Natural killer cell (primary cell): ENCODE measurements around the gene RGS3. TPM values are rescaled to one million over a fixed set of nuclear protein-coding genes. Genes with fewer than 3 reads are reported as not detected.

Experiments
- ATAC-seq, 3 donors: fragments of 150-1000 bp in 2 of 3; fragments of 200-7000 bp in 1 of 3; cut with Tn5 transposase; 1 replicate in 1 of 3; 2 replicates in 2 of 3; pipeline ENCODE4 v1.10.0; 2021; ENCODE audit warnings: mild to moderate bottlenecking in 2 of 3, moderate library complexity in 2 of 3
- DNase-seq, 2 donors: peaks; one replicate each; pipeline versions ENCODE4 v3.0.0 to v3.0.0-alpha.2; 2013 to 2021; ENCODE audit warnings: mixed read lengths in 1 of 2
- H3K27ac ChIP-seq: one replicate; pipeline ENCODE4 v1.5.1; 2013; ENCODE audit warnings: mild to moderate bottlenecking, low read length
- H3K27me3 ChIP-seq: one replicate; pipeline ENCODE4 v1.6.1; 2013; ENCODE audit warnings: low read length; ENCODE audit not compliant: control insufficient read depth, insufficient read depth
- H3K36me3 ChIP-seq: one replicate; pipeline ENCODE4 v1.6.1; 2013; ENCODE audit warnings: low read length; ENCODE audit not compliant: control insufficient read depth, insufficient read depth
- H3K4me1 ChIP-seq: one replicate; pipeline ENCODE4 v1.6.1; 2013; ENCODE audit warnings: low read length; ENCODE audit not compliant: control insufficient read depth, insufficient read depth
- H3K4me3 ChIP-seq: one replicate; pipeline ENCODE4 v1.5.1; 2013; ENCODE audit warnings: low read length
- H3K9me3 ChIP-seq: one replicate; pipeline ENCODE4 v1.6.1; 2013; ENCODE audit warnings: low read length; ENCODE audit not compliant: control insufficient read depth, insufficient read depth
- H3K27ac Mint-ChIP-seq, 2 donors: one replicate each; pipeline ENCODE4 v1.8.0; 2022; ENCODE audit warnings: mild to moderate bottlenecking in 2 of 2, mixed read lengths in 2 of 2, moderate library complexity in 1 of 2
- H3K27me3 Mint-ChIP-seq, 2 donors: one replicate each; pipeline ENCODE4 v1.8.0; 2022; ENCODE audit warnings: low read depth in 2 of 2, mixed read lengths in 2 of 2
- H3K36me3 Mint-ChIP-seq: one replicate; pipeline ENCODE4 v1.8.0; 2022; ENCODE audit warnings: mixed read lengths
- H3K4me1 Mint-ChIP-seq, 2 donors: one replicate each; pipeline ENCODE4 v1.8.0; 2022; ENCODE audit warnings: mixed read lengths in 2 of 2
- H3K4me3 Mint-ChIP-seq: one replicate; pipeline ENCODE4 v1.8.0; 2022; ENCODE audit warnings: mild to moderate bottlenecking, moderate library complexity, mixed read lengths
- H3K9me3 Mint-ChIP-seq, 2 donors: one replicate each; pipeline ENCODE4 v1.8.0; 2022; ENCODE audit warnings: mixed read lengths in 2 of 2
- CTCF ChIP-seq: fragments of 200-600 bp; IDR thresholded peaks from one replicate; pipeline ENCODE4 v1.8.0; 2022; ENCODE audit warnings: antibody characterized with exemption
- whole genome bisulfite sequencing: methylation state at CpG from one replicate; pipeline ENCODE4 v1.1.7; 2013; ENCODE audit warnings: missing lambda C conversion rate; ENCODE audit not compliant: insufficient coverage; 5-methylcytosine and 5-hydroxymethylcytosine counted together
- intact Hi-C: fragments of 100-400 bp; cut with micrococcal nuclease; formaldehyde crosslinking; loops from one replicate; pipeline ENCODE4 v1.14.2; 2022
- total RNA-seq, 4 donors: library from RNA; stranded (reverse); fragments of 120-200 nt in 1 of 4; gene quantifications; one replicate each; pipeline versions ENCODE4 v1.2.3 to v1.2.4, GENCODE V29; 2013 to 2022

Gene RGS3
- total RNA-seq, 3 donors from 2014 or later (not counting 1 experiment from before 2014, with no cell fraction given), result 148 to 269 (median 190) TPM

GRCh38 chr9:113528811-113529210 is 65.3 kb downstream of the RGS3 start:
- Mint-ChIP-seq H3K4me1 (peaks cover 89 to 95% of the 10 kb centered on the region in 2 donors), H3K27me3 (no peaks in the 10 kb centered on the region)
- H3K4me1 ChIP-seq, result peaks cover 90% of the 10 kb centered on the region

GRCh38 chr9:113529336-113530009 is 65.9 kb downstream of the RGS3 start:
- Histone ChIP-seq H3K27ac (no peak overlapping the region), H3K9me3 (no peaks in the 10 kb centered on the region), H3K4me3 (no peak overlapping the region), H3K4me1 (peaks cover 85% of the 10 kb centered on the region), H3K27me3 (no peaks in the 10 kb centered on the region), H3K36me3 (peaks cover 67% of the 10 kb centered on the region)
- ATAC-seq (no peak), DNase-seq (no peak)
- peaks cover 18% of the 10 kb centered on the region for H3K36me3 Mint-ChIP-seq
- peak overlapping the region; percentile 88 to 98 for H3K27ac Mint-ChIP-seq
- no peak for TF ChIP-seq CTCF
- no peaks in the 10 kb centered on the region for H3K27me3 Mint-ChIP-seq
- H3K4me3 Mint-ChIP-seq, result no peak overlapping the region
- H3K9me3 Mint-ChIP-seq, result no peaks in the 10 kb centered on the region
- 86% methylated on average over 7 of the region's 7 CpGs for WGBS
- intact Hi-C loops, result no loop called here
- H3K4me1 Mint-ChIP-seq, result peaks cover 87 to 94% of the 10 kb centered on the region in 2 donors

More at GRCh38 chr9:113528811-113529210, 65.3 kb downstream of the RGS3 start:
- Histone ChIP-seq H3K9me3 (no peaks in the 10 kb centered on the region), H3K36me3 (peaks cover 74% of the 10 kb centered on the region), H3K27ac (no peak overlapping the region), H3K4me3 (no peak overlapping the region), H3K27me3 (no peaks in the 10 kb centered on the region)
- no peak for ATAC-seq
- Mint-ChIP-seq H3K4me3 (peak overlapping the region; percentile 25), H3K27ac (peak overlapping the region; percentile 88 to 98), H3K9me3 (no peaks in the 10 kb centered on the region), H3K36me3 (peaks cover 18% of the 10 kb centered on the region)
- DNase-seq, result no peak
- intact Hi-C loops, result no loop called here
- TF ChIP-seq CTCF, result no peak
- 97% methylated on average over 2 of the region's 2 CpGs for WGBS

- H3K4me1 ChIP-seq, result peaks cover 79% of the 10 kb centered on the region
- H3K36me3 ChIP-seq, result peaks cover 64% of the 10 kb centered on the region
- Mint-ChIP-seq H3K36me3 (peaks cover 18% of the 10 kb centered on the region), H3K4me3 (peak overlapping the region; percentile 40), H3K9me3 (no peaks in the 10 kb centered on the region), H3K4me1 (peaks cover 81 to 87% of the 10 kb centered on the region in 2 donors), H3K27me3 (no peaks in the 10 kb centered on the region), H3K27ac (peak overlapping the region; percentile 88 to 98)
- intact Hi-C loops, result no loop called here
- 89% methylated on average over 4 of the region's 4 CpGs for whole genome bisulfite sequencing
- H3K27ac ChIP-seq, result no peak overlapping the region
- ATAC-seq, result no peak
- H3K9me3 ChIP-seq, result no peaks in the 10 kb centered on the region
- no peaks in the 10 kb centered on the region for H3K27me3 ChIP-seq
- H3K4me3 ChIP-seq, result no peak overlapping the region
- TF ChIP-seq CTCF, result no peak
- DNase-seq, result no peak
These were observed 66.6 kb downstream of the RGS3 start for GRCh38 chr9:113530022-113530635.
